Epidermal melanocyte (primary cell): ENCODE results near the gene THOP1.

ENCODE experiments used
- DNase-seq: peaks from one replicate; pipeline ENCODE4 v3.0.0; 2011; ENCODE audit warnings: low spot score; ENCODE audit not compliant: insufficient read length

The THOP1 gene

DNA sequence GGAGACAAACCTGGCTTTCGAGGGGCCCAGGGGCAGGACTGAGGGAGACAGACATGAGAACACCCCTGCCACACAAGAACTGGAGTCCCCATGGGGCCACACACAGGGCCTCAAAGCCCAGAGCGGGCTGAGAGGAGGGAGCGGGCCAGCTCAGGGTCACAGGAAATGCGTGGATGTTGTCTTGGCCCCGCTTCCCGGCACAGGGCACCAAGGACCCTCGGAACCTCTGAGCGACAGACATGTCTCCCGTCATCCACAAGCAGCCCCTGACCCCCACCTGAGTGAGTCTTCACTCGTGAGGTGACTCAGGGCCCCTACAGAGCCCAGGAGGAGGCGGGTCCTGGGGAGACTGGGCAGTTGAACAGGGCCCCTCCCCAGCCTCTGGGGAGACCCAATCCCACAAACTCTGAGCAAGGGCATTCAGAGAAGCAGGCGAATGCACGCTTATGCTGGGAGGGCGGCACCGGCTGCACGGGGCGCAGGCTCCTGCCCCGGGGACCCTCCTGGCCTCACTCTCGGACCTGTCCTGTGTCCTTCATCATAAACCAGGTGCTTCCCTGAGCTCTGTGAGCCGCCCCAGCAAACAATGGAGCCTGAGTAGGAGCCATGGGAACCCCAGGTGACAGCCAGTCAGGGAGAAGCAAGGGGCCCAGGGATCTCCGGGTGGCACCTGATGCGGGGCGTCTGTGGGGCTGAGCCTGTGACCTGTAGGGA lies 22.4 kb upstream of the THOP1 start:
- no peak for DNase-seq

DNA sequence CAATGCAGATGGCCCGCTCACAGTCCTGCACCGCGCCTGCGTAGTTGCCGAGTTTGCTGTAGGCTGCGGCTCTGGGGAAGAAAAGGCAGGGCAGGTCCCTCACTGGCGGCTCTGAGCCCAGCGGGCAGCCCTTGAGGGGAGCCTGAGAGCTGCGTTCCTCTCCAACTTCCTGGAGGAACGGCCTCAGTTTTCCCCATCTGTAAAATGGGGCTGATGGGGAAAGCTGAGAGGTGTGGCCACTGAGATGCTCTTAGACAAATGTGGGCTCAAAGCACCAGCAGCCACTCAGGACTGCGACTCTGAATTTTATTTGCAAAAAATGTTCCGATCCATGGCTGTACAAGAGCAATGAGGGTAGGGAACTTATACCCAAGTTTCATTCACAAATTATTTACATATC lies 21.6 kb upstream of the THOP1 start:
- DNase-seq = no peak

- DNase-seq = no peak
Observed at GRCh38 chr19:2764945-2765344, 20.4 kb upstream of the THOP1 start.

GRCh38 chr19:2765376-2765775 lies 19.9 kb upstream of the THOP1 start:
- DNase-seq = no peak

- no peak for DNase-seq
Observed at GRCh38 chr19:2766594-2767372, 18.5 kb upstream of the THOP1 start.

DNA sequence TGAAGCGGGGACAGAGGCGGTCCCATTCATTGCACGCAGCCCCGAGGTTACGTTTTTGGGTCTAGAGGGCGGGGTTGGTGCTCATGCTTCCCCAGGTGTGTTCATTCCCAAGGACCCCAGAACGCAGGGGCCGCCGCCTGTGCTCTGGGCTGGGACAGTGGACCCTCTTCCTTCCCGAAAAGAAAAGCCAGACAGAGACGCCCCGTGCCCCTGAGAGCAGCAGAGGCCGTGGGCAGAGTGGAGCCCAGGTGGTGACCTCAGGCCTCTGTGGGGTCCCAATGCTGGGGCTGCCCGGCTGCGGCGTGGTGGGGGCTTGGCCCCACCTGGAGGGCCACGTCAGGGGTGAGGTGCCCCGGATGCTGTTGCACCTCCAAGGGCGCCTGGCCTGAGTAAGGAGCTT lies 17.6 kb upstream of the THOP1 start:
- DNase-seq = no peak

- no peak for DNase-seq
Observed at GRCh38 chr19:2768365-2769132, 16.8 kb upstream of the THOP1 start.

DNA sequence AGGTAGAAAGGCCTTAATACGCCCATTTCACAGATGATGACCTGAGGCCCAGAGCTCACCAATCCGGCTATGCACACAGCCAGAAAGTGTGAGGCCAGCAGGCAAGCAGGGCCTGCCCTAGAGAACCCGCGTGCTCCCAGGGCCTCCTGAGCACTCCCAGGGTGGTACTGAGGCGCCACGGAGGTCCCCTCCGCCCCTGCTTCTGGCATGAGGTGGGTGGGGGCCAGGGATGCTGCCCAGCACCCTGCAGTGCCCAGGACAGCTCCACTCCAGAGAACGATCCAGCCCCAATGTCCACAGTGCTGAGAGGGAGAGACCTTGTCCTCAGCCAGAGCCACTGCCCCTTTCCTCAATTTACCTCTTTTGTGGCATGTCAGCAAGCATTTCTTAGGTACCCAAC lies 16.1 kb upstream of the THOP1 start:
- DNase-seq = no peak

DNA sequence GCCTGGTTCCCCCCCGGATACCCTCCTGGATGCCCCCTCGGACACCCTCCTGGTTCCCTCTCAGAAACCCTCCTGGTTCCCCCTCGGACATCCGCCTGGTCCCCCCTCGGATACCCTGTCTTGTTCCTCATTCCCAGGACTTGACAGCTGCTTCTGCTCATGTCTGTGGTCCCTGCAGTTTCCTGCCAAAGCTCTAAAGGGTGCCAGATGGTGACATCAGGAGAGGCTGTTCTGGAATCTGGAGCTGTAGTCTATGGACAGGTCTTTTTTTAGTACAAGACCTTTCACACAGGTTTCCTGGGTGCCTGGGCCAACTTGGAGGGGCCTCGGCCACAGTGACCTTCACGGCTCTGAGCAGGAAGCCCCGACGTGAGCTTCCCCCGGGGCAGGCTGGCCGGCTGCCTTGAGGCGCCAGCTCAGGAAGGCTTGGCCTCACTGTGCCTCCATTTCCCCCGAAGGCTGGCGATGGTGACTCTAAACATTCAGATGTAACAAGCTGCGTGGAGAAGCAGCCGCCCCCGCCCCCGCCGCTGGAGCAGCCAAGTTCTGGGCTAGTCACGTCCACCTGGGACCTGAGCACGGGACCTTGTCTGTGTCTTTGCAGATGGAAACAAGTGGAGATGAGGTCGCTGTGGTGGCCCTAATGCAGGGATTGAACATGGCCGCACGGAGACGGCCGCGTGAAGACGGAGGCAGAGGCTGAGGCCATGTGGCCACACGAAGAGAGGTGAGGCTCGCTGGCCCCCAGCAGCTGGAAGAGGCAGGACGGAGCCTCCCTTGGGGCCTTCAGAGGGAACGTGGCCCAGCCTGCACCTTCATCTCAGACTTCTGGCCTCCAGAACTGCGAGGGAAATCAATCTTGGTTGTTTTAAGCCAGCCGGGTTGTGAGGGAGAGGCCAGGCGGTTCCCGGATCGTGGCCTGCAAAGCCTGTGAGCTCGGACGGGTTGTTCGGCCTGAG lies 15.0 kb upstream of the THOP1 start:
- no peak for DNase-seq

DNA sequence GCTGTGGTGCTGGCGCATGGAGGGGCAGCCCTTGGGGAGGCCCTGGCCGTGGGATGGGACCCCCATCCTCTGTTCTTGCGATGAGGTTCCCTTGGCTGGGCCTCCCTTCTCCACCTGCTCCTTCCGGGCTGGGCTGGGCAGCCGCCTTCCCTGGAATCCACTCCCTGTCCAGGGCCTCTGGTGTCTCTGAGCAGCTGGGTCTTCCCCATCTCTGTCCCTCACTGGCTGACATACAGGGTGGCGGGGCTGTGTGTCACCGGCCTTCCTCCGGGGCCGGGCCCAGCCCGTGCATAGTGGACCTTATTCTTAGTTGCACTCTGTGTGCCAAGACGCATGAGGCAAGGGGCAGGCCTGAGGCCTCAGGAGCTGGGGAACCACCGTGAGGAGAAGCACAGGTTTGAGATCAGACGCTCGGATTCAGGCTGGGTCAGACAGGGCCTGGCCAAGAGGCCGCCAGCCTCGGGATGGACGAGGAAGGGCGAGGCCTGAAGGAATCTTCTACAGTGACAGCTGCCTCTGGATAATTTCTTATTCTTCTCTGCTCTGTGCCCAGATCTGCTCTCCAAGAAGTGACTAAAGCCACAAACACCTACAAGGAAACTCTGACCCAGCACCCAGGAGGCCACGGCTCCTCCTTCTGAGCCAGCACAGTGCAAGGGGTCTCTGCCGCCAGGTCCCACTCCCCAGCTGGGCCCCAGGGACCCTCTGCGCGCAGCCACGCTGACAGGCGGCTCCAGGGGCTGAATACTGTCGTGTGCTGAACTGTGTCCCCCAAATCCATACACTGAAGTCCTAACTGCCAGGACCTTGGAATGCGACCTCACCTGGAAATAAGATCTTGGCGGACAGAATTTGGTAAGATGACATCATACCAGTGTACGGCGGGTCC lies 13.3 kb upstream of the THOP1 start:
- DNase-seq = no peak

DNA sequence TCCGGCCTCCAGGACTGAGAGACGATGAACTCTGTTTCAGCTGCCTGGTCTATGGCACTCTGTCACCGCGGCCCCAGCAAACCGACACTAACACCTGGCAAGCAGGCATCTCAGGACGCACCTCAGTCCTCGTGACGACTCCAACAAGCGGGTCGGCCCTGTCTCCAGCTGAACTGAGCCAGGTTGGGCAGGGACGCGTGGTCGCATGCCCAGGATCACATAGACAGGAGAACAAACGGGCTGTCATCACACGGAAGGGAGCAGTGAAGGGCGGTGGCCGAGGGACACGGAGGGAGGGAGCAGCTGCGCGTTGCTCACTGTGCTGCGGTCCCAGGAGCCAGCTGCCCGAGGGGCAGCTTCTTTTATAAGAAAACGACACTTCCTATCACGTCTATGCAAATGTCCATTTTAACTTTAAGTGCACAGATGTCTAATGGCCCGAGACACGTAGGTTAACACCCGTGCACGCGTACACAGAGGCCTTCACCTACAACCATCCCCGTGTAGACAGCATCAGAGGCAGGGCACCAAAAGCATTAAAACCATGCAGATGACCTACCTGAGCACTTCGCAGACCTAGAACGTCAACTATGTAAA lies 11.1 kb upstream of the THOP1 start:
- no peak for DNase-seq

DNA sequence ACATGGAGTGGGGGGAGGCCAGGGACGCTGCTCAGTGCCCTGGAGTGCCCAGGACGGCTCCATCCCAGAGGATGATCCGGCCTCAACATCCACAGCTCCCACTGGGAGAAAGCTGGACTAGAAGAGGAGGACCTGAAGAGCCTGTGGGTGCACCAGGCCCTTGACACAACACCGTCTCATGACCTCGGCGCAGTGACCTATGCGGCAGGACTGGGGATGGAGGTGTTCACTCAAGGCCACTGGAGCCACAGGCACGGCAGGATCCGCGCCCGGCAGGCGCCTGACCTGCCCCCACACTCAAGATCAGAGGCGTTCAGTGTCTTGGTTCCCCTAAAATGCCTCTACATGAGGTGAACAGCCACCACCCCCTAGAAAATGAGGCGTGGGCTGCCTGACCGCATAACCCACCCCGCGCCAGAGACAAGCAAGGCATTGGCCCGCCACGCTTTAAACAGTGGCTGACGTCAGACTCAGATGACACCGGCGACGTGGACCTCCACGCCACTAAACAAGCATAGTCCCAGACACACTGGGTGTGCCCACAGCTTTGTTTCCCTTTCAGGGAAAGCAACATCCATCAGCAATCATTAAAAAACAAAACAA lies 10.2 kb upstream of the THOP1 start:
- DNase-seq = no peak

DNA sequence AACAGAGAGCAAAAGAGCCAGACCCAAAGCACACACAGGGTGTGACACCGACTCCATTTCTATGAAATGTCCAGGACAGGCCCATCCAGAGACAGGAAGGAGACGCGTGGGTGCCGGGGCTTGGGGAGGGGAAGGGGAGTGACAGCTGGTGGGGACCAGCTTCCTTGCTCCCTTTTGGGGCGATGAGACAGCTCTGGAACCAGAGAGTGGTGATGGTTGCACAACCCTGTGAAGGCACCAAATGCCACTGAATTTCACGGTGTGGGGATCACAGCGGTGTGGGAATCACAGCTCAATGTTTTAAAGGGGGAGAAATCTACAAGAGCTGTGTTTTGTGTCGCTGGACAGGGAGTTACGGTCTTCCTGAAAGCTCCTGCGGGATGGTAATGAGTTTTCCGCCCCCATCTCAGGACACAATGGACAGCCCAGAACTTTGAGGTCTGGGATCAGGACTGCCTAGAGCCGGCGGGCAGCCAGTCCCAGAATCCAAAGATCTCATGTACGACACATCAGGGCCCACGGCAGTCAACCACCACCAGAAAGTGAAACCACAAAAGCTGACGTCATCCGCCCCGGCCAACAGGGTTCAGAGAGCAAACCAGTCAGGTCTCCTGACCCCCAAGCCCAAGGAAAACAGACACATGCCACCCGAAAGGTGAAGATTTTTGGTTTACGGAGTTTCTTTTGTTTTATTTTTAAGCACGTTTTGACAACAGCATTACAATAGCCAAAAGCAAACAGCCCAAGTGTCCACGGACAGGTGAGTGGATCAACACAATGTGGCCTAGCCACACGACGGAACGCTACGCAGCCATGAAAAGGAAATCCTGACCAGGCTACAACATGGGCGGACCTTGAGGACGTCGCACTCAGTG lies 9.5 kb upstream of the THOP1 start:
- DNase-seq = peak; percentile 73

DNA sequence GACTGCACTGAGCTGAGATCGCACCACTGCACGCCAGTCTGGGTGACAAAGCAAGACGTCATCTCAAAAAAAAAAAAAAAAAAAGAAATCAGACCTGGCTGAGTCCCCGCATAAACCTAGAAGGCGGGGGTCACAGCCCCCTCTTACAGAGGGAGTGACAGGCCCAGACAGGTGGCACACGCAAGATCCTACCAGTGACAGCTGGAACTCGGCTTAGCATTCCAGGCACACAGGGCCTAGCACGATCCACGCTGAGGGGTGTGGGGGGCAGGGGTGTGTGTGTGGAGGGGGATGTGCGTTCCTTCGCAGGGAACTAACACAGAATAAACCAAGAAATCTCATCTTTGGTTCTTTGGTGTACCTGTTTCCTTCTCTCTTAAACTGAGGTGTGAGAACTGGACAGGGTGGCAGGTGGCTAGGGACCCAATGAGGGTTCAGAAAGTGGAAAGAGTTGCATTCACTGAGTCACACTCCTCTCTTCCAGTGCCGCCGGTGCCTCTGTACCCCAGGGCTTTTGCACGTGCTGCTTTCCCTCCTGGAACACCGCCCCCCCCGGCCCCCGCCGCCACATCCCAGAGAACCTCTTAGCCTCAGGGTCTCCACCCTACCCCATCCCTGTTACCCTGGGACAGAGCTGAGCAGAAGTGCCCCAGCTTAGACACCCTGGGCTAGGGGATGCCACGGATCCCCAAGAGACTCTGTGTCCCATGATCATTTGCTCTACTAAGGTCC lies 7.2 kb upstream of the THOP1 start:
- DNase-seq = no peak

- no peak for DNase-seq
Observed at GRCh38 chr19:2779121-2779740, 6.1 kb upstream of the THOP1 start.

DNA sequence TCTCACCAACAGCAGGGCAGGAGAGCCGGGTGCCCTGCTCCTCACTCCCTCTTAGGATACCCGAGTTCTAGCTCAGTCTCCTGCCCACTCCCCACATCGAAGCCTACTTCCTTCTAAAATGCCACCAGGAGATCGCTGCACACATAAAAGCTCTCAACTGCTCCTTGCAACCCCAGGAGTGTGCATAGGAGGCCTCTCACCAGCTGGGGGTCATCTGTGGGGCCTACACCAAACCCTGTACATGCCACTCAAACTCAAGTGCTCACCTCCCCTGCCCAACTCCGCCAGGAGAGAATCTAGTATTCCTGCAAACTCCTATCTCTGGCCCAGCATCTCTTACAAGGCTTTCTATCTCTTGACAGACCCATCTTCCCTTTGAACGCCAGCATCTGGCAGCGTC lies 5.0 kb upstream of the THOP1 start:
- DNase-seq = no peak

GRCh38 chr19:2782329-2782935 lies 2.9 kb upstream of the THOP1 start:
- DNase-seq = no peak
